Kidney (tissue), 14 donors: ENCODE results near the gene HMGXB3. TPM values are rescaled to one million over a fixed set of nuclear protein-coding genes. Genes with fewer than 3 reads are reported as not detected.

Experiments
- DNase-seq, 5 donors: peaks; one replicate each; pipeline ENCODE4 v3.0.0-alpha.2; 2013 to 2020
- FAIRE-seq: peaks from 2 replicates; lab custom pipeline; 2012; peaks lifted over from hg19 to GRCh38; lab: Jason Lieb, UNC
- H3K27ac ChIP-seq, 2 donors: one replicate each; pipeline ENCODE4 v1.7.0; 2013; ENCODE audit warnings: low read depth in 2 of 2, low read length in 2 of 2, inconsistent platforms in 1 of 2
- H3K27me3 ChIP-seq: one replicate; pipeline ENCODE4 v1.7.1; 2013; ENCODE audit warnings: low read length, inconsistent platforms; ENCODE audit not compliant: control insufficient read depth, insufficient read depth
- H3K36me3 ChIP-seq, 3 donors: one replicate each; pipeline versions ENCODE4 v1.7.0 to v1.7.1; 2013; ENCODE audit warnings: low read length in 3 of 3, control low read depth in 1 of 3, inconsistent platforms in 1 of 3; ENCODE audit not compliant: insufficient read depth in 3 of 3, control insufficient read depth in 2 of 3
- H3K4me1 ChIP-seq, 3 donors: one replicate each; pipeline versions ENCODE4 v1.7.0 to v1.7.1; 2013; ENCODE audit warnings: low read length in 3 of 3, inconsistent platforms in 1 of 3, low read depth in 1 of 3; ENCODE audit not compliant: control insufficient read depth in 2 of 3, insufficient read depth in 2 of 3
- H3K4me3 ChIP-seq, 3 donors: one replicate each; pipeline versions ENCODE4 v1.7.0 to v1.8.1; 2013; ENCODE audit warnings: low read length in 3 of 3, control low read depth in 1 of 3, inconsistent platforms in 1 of 3
- H3K9ac ChIP-seq, 3 donors: one replicate each; pipeline versions ENCODE4 v1.7.0 to v1.7.1; 2013; ENCODE audit warnings: low read length in 3 of 3, control low read depth in 1 of 3, inconsistent platforms in 1 of 3
- H3K9me3 ChIP-seq, 3 donors: one replicate each; pipeline versions ENCODE4 v1.7.0 to v1.7.1; 2013; ENCODE audit warnings: low read length in 3 of 3, control low read depth in 1 of 3, inconsistent platforms in 1 of 3; ENCODE audit not compliant: control insufficient read depth in 2 of 3, insufficient read depth in 1 of 3
- intact Hi-C: fragments of 100-400 bp; cut with DNase I; formaldehyde crosslinking; loops from one replicate; pipeline ENCODE4 v1.11.1; 2022
- polyA plus RNA-seq: library from polyadenylated mRNA; stranded (reverse); fragments of 350-450 nt; fragmentation: Illumina TruSeq; extraction: RNeasy Lipid Tissue Mini Kit (QIAGEN cat#74804); gene quantifications from one replicate; pipeline ENCODE4 v1.2.3, GENCODE V29; 2014; ENCODE audit warnings: low read depth, low replicate concordance; ENCODE audit not compliant: insufficient read depth
- total RNA-seq: library from RNA; stranded (reverse); fragmentation: NEBNext Ultra II Directional; extraction: Animal tissue kit (Norgen Biotek cat#: 25700); gene quantifications from one replicate; pipeline ENCODE4 v1.2.1, GENCODE V29; 2021
- TF ChIP-seq, protein P1 (sequence below): IDR thresholded peaks from 3 replicates; pipeline ENCODE4 v1.5.1; 2012; ENCODE audit warnings: mild to moderate bottlenecking, moderate library complexity, borderline replicate concordance; ENCODE audit not compliant: insufficient read depth; ENCODE audit errors: extremely low read depth
- donor health status: control.
- donor health status: control.
- donor health status: control.
- donor health status: control.
- donor health status: control.
- donor health status: DM: yes; HTN: yes; CAD: no.
- donor health status: Normal renal cell carcinoma (clear cell type).

The HMGXB3 gene
- total and polyA plus RNA-seq, 2 donors from 2014 or later: 9.5 to 29.3 TPM

DNA sequence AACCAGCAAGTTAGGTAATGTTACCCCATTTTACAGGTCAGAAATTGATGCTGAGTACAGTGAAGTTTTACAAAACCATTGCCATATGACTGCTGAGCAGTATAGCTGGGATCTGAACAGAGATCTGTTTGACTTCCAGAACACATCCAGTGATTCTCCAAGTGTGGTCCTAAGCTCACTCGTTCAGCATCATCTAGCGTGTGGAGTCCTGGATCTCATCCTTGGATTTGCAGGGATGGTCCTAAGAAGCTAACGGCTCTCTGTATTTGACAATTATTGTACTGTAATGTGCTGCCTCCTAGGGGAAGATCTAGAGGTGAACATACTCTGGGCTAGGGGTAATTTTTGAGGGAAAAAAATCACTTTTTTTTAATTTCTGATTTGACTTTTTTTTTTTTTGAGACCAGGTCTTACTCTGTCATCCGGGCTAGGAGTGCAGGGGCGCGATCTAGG lies 38.6 kb upstream of the HMGXB3 start:
- intact Hi-C loops: no loop called here

DNA sequence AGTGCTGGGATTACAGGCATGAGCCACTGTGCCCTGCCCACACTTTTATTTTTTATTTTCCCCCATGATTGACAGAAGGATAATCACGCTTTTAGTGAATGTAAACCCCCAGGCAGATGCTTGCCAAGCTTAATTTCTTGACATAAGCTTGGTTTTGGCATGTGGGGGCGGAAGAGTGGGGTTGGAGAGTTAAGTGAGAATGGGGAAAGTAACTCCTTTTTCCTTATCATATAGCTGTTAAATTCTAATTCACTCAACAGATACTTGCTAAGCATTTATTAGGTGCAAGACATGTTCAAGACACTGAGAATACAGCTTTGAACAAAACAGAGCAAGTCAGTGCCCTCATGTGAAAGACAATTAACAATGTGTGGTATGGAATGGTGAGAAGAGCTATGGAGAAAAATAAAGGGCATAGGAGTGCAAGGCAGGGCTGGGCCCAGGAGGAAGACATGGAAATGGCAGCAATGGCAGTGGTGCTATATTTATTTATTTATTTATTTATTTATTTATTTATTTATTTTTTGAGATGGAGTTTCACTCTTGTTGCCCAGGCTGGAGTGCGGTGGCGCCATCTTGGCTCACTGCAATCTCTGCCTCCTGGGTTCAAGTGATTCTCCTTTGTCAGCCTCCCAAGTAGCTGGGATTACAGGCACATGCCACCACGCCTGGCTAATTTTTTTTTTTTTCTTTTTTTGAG lies 37.8 kb upstream of the HMGXB3 start:
- Histone ChIP-seq H3K36me3 (no peaks in the 10 kb centered on the region), H3K9me3 (no peaks in the 10 kb centered on the region), H3K27ac (no peak overlapping the region), H3K9ac (no peak overlapping the region), H3K4me1 (peaks cover 0 to 11% (median 3%) of the 10 kb centered on the region in 3 donors), H3K27me3 (no peaks in the 10 kb centered on the region), H3K4me3 (no peak overlapping the region)
- FAIRE-seq (no peak), DNase-seq (no peak)
- TF ChIP-seq, protein P1, sequence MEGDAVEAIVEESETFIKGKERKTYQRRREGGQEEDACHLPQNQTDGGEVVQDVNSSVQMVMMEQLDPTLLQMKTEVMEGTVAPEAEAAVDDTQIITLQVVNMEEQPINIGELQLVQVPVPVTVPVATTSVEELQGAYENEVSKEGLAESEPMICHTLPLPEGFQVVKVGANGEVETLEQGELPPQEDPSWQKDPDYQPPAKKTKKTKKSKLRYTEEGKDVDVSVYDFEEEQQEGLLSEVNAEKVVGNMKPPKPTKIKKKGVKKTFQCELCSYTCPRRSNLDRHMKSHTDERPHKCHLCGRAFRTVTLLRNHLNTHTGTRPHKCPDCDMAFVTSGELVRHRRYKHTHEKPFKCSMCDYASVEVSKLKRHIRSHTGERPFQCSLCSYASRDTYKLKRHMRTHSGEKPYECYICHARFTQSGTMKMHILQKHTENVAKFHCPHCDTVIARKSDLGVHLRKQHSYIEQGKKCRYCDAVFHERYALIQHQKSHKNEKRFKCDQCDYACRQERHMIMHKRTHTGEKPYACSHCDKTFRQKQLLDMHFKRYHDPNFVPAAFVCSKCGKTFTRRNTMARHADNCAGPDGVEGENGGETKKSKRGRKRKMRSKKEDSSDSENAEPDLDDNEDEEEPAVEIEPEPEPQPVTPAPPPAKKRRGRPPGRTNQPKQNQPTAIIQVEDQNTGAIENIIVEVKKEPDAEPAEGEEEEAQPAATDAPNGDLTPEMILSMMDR: no peak
- intact Hi-C loops: no loop called here

More for the DNA sequence above, 38.6 kb upstream of the HMGXB3 start:
- peak overlapping the region in 1 of 3 donors; percentile 30 for H3K4me3 ChIP-seq
- peaks cover 0 to 11% (median 3%) of the 10 kb centered on the region in 3 donors for H3K4me1 ChIP-seq
- no peaks in the 10 kb centered on the region for H3K27me3 ChIP-seq
- DNase-seq (peak in 2 of 5 donors; percentile 36 to 63), FAIRE-seq (no peak)
- no peak overlapping the region for H3K27ac ChIP-seq
- TF ChIP-seq, protein P1: peak; percentile 35
- H3K36me3 ChIP-seq: no peaks in the 10 kb centered on the region
- H3K9me3 ChIP-seq: no peaks in the 10 kb centered on the region
- H3K9ac ChIP-seq: no peak overlapping the region

DNA sequence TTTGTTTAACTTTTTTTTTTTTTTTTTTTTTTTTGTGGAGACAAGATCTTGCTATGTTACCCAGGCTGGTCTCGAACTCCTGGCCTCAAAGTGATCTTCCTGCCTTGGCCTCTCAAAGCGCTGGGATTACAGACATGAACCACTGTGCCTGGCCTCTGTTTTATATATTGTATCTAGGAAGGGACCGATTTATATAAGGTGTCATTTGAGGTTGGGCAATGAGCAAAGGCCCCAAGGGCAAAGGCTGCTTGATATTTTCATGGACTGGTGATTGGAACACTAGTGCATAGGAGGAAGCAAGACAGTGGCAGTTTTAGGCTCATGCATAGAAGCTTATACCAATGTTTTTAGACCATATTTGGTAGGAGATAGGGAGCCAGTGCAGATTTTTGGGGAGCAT lies 36.8 kb upstream of the HMGXB3 start:
- Histone ChIP-seq H3K27ac (no peak overlapping the region), H3K4me3 (no peak overlapping the region), H3K4me1 (peaks cover 0 to 11% (median 3%) of the 10 kb centered on the region in 3 donors), H3K9me3 (no peaks in the 10 kb centered on the region), H3K9ac (no peak overlapping the region), H3K27me3 (no peaks in the 10 kb centered on the region), H3K36me3 (no peaks in the 10 kb centered on the region)
- TF ChIP-seq, protein P1: no peak
- intact Hi-C loops: no loop called here
- DNase-seq (no peak), FAIRE-seq (no peak)
